K562 (cell line): Measurements from ENCODE around the gene STMN3. TPM values are rescaled to one million over a fixed set of nuclear protein-coding genes. Genes with fewer than 3 reads are reported as not detected.
A peak's percentile ranks its signal among the peaks of the same experiment; 100 is the strongest.

ENCODE experiments used
- BMI1 ChIP-seq: fragments of 150-350 bp; IDR thresholded peaks from 2 replicates; pipeline ENCODE4 v1.6.1; 2014; ENCODE audit warnings: low read length
- GATAD2B ChIP-seq: fragments of 450-650 bp; IDR thresholded peaks from 2 replicates; pipeline ENCODE4 v1.6.1; 2017; ENCODE audit warnings: mild to moderate bottlenecking, borderline replicate concordance
- HMG20B ChIP-seq: fragments of 250-450 bp; sonication (Bioruptor Pico); IDR thresholded peaks from 2 replicates; pipeline ENCODE4 v1.5.0; 2021; ENCODE audit warnings: mild to moderate bottlenecking
- MAZ ChIP-seq, 2 experiments: fragments of 450-650 bp in 1 of 2; sonication (generic) in 1 of 2; formaldehyde crosslinking; IDR thresholded peaks in 1 of 2; conservative IDR thresholded peaks in 1 of 2; 2 replicates each; pipeline versions ENCODE4 v1.4.0 to v1.5.0; 2020; ENCODE audit warnings: mild to moderate bottlenecking in 1 of 2, missing genetic modification reagents in 1 of 2
- MCM5 ChIP-seq: fragments of 450-650 bp; IDR thresholded peaks from 2 replicates; pipeline ENCODE4 v1.6.1; 2016; ENCODE audit warnings: low read depth
- NR2C2 ChIP-seq, 2 experiments: fragments of 200-800 bp in 1 of 2; sonication (Bioruptor generic) in 1 of 2; sonication (generic) in 1 of 2; formaldehyde crosslinking in 1 of 2; IDR thresholded peaks; 2 replicates each; pipeline versions ENCODE4 v1.6.1 to v1.8.0; 2016 to 2022; ENCODE audit warnings: mild to moderate bottlenecking in 1 of 2, missing compliant biosample characterization in 1 of 2, missing genetic modification characterization in 1 of 2, missing genetic modification reagents in 1 of 2
- PHTF2 ChIP-seq: fragments of 250-450 bp; sonication (Bioruptor Pico); IDR thresholded peaks from 2 replicates; pipeline ENCODE4 v1.5.0; 2021; ENCODE audit warnings: mild to moderate bottlenecking
- THAP7 ChIP-seq: fragments of 250-450 bp; sonication (Bioruptor Pico); IDR thresholded peaks from 2 replicates; pipeline ENCODE4 v1.5.0; 2021
- ZHX1 ChIP-seq: fragments of 150-350 bp; conservative IDR thresholded peaks from 2 replicates; pipeline ENCODE4 v1.6.1; 2014; ENCODE audit warnings: low read length
- ZNF24 ChIP-seq: fragments of 450-650 bp; IDR thresholded peaks from 2 replicates; pipeline ENCODE4 v1.6.1; 2016
- ZNF695 ChIP-seq: fragments of 450-650 bp; formaldehyde crosslinking; IDR thresholded peaks from 2 replicates; pipeline ENCODE4 v1.4.0; 2020; ENCODE audit warnings: mild to moderate bottlenecking, moderate library complexity
- ZSCAN29 ChIP-seq: fragments of 450-650 bp; IDR thresholded peaks from 2 replicates; pipeline ENCODE4 v1.6.1; 2017
- polyA plus RNA-seq, 8 experiments: library from polyadenylated mRNA; depleted of rRNA in 4 of 8; stranded (reverse) in 5 of 8; unstranded in 3 of 8; fragments of >200 nt; fragmentation: Nextera tagmentation in 2 of 8; fragmentation: Illumina TruSeq in 1 of 8; extraction: Ambion mirVana in 2 of 8; extraction: Trizol in 1 of 8; gene quantifications; 2 replicates each; pipeline versions ENCODE4 v1.2.1 to v1.2.3, GENCODE V29; 2011 to 2014; ENCODE audit warnings: inconsistent platforms in 1 of 8, missing spikeins in 1 of 8
- total RNA-seq, 7 experiments: library from RNA; depleted of rRNA in 6 of 7; stranded (reverse); fragments of >200 nt in 6 of 7; fragmentation: Illumina TruSeq in 2 of 7; extraction: Trizol in 2 of 7; gene quantifications; 2 replicates each; pipeline versions ENCODE4 v1.2.1 to v1.2.3, GENCODE V29; 2011 to 2021; ENCODE audit warnings: low replicate concordance in 1 of 7
- TF ChIP-seq, protein P1 (sequence below), 2 experiments: fragments of 450-650 bp; IDR thresholded peaks; 2 replicates each; pipeline ENCODE4 v1.6.1; 2016; ENCODE audit warnings: mild to moderate bottlenecking in 2 of 2, borderline replicate concordance in 1 of 2, low read depth in 1 of 2, moderate library complexity in 1 of 2
- TF ChIP-seq, protein P2 (sequence below): fragments of 450-650 bp; formaldehyde crosslinking; IDR thresholded peaks from 2 replicates; pipeline ENCODE4 v1.4.0; 2022; ENCODE audit warnings: missing genetic modification characterization

Gene STMN3
- total and polyA plus RNA-seq, 9 of the 15 experiments (the other 6 are each of a cell fraction or from before 2014, with no cell fraction given): 0.70 to 65.6 (median 29.4) TPM

DNA sequence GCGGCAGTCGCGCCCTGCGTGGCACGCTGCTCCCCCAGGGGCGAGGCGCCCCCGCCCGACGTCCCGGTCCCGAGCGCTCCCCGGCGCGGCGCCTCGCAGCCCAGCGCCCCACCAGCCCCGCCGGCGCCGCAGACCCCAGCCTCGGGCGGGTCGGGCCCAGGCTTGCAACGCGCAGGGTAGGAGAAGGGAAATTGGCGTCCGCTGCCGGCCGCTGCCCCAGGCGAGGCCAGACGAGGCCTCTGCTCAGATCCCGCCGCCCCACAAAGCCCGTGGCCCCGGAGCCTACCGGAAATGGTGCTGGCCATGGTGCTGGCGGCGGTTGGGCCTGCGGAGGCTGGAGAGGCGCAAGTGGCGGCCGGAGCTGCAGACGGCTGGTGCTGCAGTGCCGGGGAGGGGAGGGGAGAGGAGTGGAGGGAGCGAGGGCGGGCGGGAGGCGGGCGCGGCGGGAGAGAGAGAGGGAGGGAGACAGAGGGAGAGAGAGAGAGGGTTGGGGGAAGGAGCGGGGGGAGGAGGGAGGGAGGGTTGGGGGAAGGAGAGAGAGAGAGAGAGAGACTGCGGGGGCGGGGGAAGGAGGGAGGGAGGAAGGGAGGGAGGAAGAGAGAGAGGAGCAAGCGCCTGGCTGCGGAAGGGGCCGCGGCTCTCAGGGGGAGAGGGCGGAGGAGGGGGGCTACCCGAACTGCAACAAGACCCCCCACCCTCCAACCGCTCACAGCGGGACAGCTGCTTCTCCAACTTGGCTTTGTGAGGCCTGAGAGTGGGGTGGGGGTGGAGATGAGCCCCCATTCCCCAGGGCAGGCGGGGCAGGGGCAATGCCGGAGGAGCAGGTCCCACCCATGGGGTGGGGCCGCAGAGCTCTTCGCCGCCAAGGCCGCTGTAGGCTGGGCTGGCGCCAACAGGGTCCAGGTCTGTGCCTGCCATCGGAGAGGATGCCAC lies at the start of gene STMN3 (continued):
- TF ChIP-seq, protein P1, sequence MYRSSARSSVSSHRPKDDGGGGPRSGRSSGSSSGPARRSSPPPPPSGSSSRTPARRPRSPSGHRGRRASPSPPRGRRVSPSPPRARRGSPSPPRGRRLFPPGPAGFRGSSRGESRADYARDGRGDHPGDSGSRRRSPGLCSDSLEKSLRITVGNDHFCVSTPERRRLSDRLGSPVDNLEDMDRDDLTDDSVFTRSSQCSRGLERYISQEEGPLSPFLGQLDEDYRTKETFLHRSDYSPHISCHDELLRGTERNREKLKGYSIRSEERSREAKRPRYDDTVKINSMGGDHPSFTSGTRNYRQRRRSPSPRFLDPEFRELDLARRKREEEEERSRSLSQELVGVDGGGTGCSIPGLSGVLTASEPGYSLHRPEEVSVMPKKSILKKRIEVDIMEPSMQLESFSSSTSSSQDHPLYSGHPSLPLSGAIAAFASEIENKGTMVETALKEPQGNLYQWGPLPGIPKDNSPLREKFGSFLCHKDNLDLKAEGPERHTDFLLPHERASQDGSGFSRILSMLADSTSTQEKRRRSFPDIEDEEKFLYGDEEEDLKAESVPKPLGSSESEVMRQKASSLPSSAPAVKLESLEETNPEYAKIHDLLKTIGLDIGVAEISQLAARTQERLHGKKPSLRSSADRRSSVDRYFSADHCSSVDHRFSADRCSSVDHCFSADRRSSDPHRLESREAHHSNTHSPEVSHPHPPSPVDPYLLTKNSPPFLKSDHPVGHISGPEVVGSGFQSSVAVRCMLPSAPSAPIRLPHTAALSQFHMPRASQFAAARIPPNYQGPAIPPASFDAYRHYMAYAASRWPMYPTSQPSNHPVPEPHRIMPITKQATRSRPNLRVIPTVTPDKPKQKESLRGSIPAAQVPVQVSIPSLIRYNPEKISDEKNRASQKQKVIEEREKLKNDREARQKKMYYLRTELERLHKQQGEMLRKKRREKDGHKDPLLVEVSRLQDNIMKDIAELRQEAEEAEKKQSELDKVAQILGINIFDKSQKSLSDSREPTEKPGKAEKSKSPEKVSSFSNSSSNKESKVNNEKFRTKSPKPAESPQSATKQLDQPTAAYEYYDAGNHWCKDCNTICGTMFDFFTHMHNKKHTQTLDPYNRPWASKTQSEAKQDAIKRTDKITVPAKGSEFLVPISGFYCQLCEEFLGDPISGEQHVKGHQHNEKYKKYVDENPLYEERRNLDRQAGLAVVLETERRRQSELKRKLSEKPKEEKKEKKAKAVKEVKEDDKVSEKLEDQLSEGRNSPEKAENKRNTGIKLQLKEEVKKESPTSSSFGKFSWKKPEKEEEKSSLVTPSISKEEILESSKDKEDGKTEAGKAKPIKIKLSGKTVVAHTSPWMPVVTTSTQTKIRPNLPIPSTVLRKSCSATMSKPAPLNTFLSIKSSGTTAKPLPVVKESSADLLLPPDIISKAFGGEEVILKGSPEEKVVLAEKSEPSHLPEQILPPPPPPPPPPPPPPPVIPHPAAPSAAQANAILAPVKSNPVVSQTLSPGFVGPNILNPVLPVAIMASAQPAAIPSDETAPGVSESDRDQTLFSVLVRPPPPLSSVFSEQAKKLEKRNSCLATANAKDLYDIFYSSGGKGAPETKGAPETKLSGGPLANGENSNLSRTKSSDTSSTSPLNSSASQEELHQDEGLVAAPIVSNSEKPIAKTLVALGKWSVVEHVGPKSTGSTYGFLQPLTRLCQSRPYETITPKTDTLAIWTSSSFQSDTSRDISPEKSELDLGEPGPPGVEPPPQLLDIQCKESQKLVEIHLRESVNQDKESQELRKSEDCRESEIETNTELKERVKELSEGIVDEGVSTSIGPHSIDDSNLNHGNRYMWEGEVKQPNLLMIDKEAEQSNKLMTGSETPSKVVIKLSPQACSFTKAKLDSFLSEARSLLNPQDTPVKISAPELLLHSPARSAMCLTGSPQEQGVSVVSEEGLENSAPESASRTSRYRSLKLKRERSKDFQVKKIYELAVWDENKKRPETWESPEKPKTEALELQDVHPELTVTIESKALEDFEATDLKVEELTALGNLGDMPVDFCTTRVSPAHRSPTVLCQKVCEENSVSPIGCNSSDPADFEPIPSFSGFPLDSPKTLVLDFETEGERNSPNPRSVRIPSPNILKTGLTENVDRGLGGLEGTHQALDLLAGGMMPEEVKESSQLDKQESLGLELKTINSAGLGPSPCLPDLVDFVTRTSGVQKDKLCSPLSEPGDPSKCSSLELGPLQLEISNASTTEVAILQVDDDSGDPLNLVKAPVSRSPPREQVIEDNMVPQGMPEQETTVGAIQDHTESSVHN (IDR thresholded peaks at IDR 0.05; ENCODE audit: borderline replicate concordance in 1 of 2, low read depth in 1 of 2): no peak
- TF ChIP-seq, protein P2, sequence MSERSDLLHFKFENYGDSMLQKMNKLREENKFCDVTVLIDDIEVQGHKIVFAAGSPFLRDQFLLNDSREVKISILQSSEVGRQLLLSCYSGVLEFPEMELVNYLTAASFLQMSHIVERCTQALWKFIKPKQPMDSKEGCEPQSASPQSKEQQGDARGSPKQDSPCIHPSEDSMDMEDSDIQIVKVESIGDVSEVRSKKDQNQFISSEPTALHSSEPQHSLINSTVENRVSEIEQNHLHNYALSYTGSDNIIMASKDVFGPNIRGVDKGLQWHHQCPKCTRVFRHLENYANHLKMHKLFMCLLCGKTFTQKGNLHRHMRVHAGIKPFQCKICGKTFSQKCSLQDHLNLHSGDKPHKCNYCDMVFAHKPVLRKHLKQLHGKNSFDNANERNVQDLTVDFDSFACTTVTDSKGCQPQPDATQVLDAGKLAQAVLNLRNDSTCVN (CRISPR knock-in tag): no peak
- no peak for TF ChIP-seq MCM5
- peak; percentile 85 to 97 for TF ChIP-seq MAZ (CRISPR knock-in tag; conservative IDR thresholded peaks at IDR 0.05 in 1 of 2, IDR thresholded peaks at IDR 0.05 in 1 of 2)
- peak; percentile 39; the same call in 1 of the 2 replicates for TF ChIP-seq ZNF24
- TF ChIP-seq HMG20B (CRISPR knock-in tag): no peak
- no peak for TF ChIP-seq BMI1
- no peak for TF ChIP-seq ZHX1
- TF ChIP-seq THAP7 (CRISPR knock-in tag): no peak
- TF ChIP-seq ZNF695 (CRISPR knock-in tag): no peak
- peak; percentile 69; the same call in 1 of the 2 replicates for TF ChIP-seq NR2C2 (CRISPR knock-in tag; IDR thresholded peaks at IDR 0.05)
- TF ChIP-seq NR2C2 (tag; IDR thresholded peaks at IDR 0.05): no peak
- TF ChIP-seq PHTF2 (CRISPR knock-in tag): no peak
- no peak for TF ChIP-seq ZSCAN29
- TF ChIP-seq GATAD2B: peak; percentile 73; the same call in 1 of the 2 replicates
